ENCODE data around the gene IL17B. TPM values are rescaled to one million over a fixed set of nuclear protein-coding genes. Genes with fewer than 3 reads are reported as not detected.
A peak's percentile ranks its signal among the peaks of the same experiment; 100 is the strongest.

IL17B gene
- total RNA-seq, 1 experiment from 2014 or later, result not detected

- Histone ChIP-seq H3K9me3 (ENCODE audit: low read length) (no peaks in the 10 kb centered on the region), H3K4me1 (ENCODE audit: low read length) (peaks cover 16% of the 10 kb centered on the region), H3K4me3 (ENCODE audit: low read length) (peak within 1 kb of the TSS; percentile 95), H3K27ac (ENCODE audit: low read length) (peak within 1 kb of the TSS; percentile 76), H4K20me1 (ENCODE audit: insufficient read depth, low read depth, low read length) (no peaks in the 10 kb centered on the region), H3K4me2 (ENCODE audit: low read depth, low read length, poor library complexity, severe bottlenecking) (peak within 1 kb of the TSS; percentile 83), H2AFZ (ENCODE audit: low read length) (peak within 1 kb of the TSS; percentile 60; the same call in 1 of the 2 replicates), H3K9ac (ENCODE audit: low read length) (peak within 1 kb of the TSS; percentile 99), H3K27me3 (ENCODE audit: low read length) (no peaks in the 10 kb centered on the region), H3K79me2 (ENCODE audit: low read length) (peaks cover 33% of the 10 kb centered on the region), H3K36me3 (ENCODE audit: insufficient read depth, low read length) (peaks cover 23% of the 10 kb centered on the region), H3K9me2 (replicated peaks; ENCODE audit: insufficient read depth, low read length) (no peaks in the 10 kb centered on the region)
- peak; percentile 99 for DNase-seq
Measured at GRCh38 chr5:149357370-149358293, 21.5 kb downstream of the IL17B start, which contains the start of gene PCYOX1L. TSS of gene PCYOX1L (plus strand) at chr5:149358046. CDS start at chr5:149358069, 23 bp downstream.

- Histone ChIP-seq H3K4me3 (ENCODE audit: low read length) (no peak overlapping the region), H3K9me2 (replicated peaks; ENCODE audit: insufficient read depth, low read length) (no peaks in the 10 kb centered on the region), H3K9ac (ENCODE audit: low read length) (no peak overlapping the region), H3K4me2 (ENCODE audit: low read depth, low read length, poor library complexity, severe bottlenecking) (peak overlapping the region; percentile 7), H2AFZ (ENCODE audit: low read length) (no peak overlapping the region), H3K79me2 (ENCODE audit: low read length) (peaks cover 45% of the 10 kb centered on the region), H3K36me3 (ENCODE audit: insufficient read depth, low read length) (peaks cover 35% of the 10 kb centered on the region), H3K27me3 (ENCODE audit: low read length) (no peaks in the 10 kb centered on the region), H3K4me1 (ENCODE audit: low read length) (peaks cover 16% of the 10 kb centered on the region), H3K9me3 (ENCODE audit: low read length) (no peaks in the 10 kb centered on the region), H3K27ac (ENCODE audit: low read length) (no peak overlapping the region), H4K20me1 (ENCODE audit: insufficient read depth, low read depth, low read length) (no peaks in the 10 kb centered on the region)
- DNase-seq, result no peak
Measured at GRCh38 chr5:149356391-149356790, 22.7 kb downstream of the IL17B start.

GRCh38 chr5:149355688-149356087 is 23.4 kb downstream of the IL17B start:
- no peaks in the 10 kb centered on the region for H3K9me2 ChIP-seq (replicated peaks; ENCODE audit: insufficient read depth, low read length)
- H3K36me3 ChIP-seq (ENCODE audit: insufficient read depth, low read length), result peaks cover 42% of the 10 kb centered on the region
- peaks cover 52% of the 10 kb centered on the region for H3K79me2 ChIP-seq (ENCODE audit: low read length)
- no peak overlapping the region for H3K4me3 ChIP-seq (ENCODE audit: low read length)
- H3K27me3 ChIP-seq (ENCODE audit: low read length), result no peaks in the 10 kb centered on the region
- H3K9ac ChIP-seq (ENCODE audit: low read length), result no peak overlapping the region
- no peak overlapping the region for H3K27ac ChIP-seq (ENCODE audit: low read length)
- no peak overlapping the region for H2AFZ ChIP-seq (ENCODE audit: low read length)
- no peak for DNase-seq
- H4K20me1 ChIP-seq (ENCODE audit: insufficient read depth, low read depth, low read length), result no peaks in the 10 kb centered on the region
- H3K4me2 ChIP-seq (ENCODE audit: low read depth, low read length, poor library complexity, severe bottlenecking), result no peak overlapping the region
- peaks cover 16% of the 10 kb centered on the region for H3K4me1 ChIP-seq (ENCODE audit: low read length)
- no peaks in the 10 kb centered on the region for H3K9me3 ChIP-seq (ENCODE audit: low read length)

GRCh38 chr5:149353911-149354310 is 25.2 kb downstream of the IL17B start:
- H2AFZ ChIP-seq (ENCODE audit: low read length), result no peak overlapping the region
- H3K36me3 ChIP-seq (ENCODE audit: insufficient read depth, low read length), result peaks cover 57% of the 10 kb centered on the region
- H3K9ac ChIP-seq (ENCODE audit: low read length), result no peak overlapping the region

GRCh38 chr5:149352169-149352568 is 26.9 kb downstream of the IL17B start:
- Histone ChIP-seq H3K79me2 (ENCODE audit: low read length) (peaks cover 65% of the 10 kb centered on the region), H3K36me3 (ENCODE audit: insufficient read depth, low read length) (peaks cover 73% of the 10 kb centered on the region)

More at GRCh38 chr5:149353911-149354310, 25.2 kb downstream of the IL17B start:
- Histone ChIP-seq H3K9me2 (replicated peaks; ENCODE audit: insufficient read depth, low read length) (no peaks in the 10 kb centered on the region), H3K27ac (ENCODE audit: low read length) (no peak overlapping the region), H3K4me2 (ENCODE audit: low read depth, low read length, poor library complexity, severe bottlenecking) (no peak overlapping the region), H3K27me3 (ENCODE audit: low read length) (no peaks in the 10 kb centered on the region), H4K20me1 (ENCODE audit: insufficient read depth, low read depth, low read length) (no peaks in the 10 kb centered on the region), H3K4me3 (ENCODE audit: low read length) (no peak overlapping the region), H3K4me1 (ENCODE audit: low read length) (peaks cover 11% of the 10 kb centered on the region), H3K79me2 (ENCODE audit: low read length) (peaks cover 59% of the 10 kb centered on the region), H3K9me3 (ENCODE audit: low read length) (no peaks in the 10 kb centered on the region)
- no peak for DNase-seq

GRCh38 chr5:149349382-149349781 is 29.7 kb downstream of the IL17B start:
- Histone ChIP-seq H3K9me3 (ENCODE audit: low read length) (no peaks in the 10 kb centered on the region), H3K27ac (ENCODE audit: low read length) (no peak overlapping the region), H3K9ac (ENCODE audit: low read length) (no peak overlapping the region), H3K4me1 (ENCODE audit: low read length) (peaks cover 27% of the 10 kb centered on the region), H3K9me2 (replicated peaks; ENCODE audit: insufficient read depth, low read length) (no peaks in the 10 kb centered on the region), H4K20me1 (ENCODE audit: insufficient read depth, low read depth, low read length) (0 out of 2 replicates have a peak, but pooled peaks cover 7% of the 10 kb centered on the region), H3K27me3 (ENCODE audit: low read length) (no peaks in the 10 kb centered on the region), H3K4me3 (ENCODE audit: low read length) (no peak overlapping the region), H3K79me2 (ENCODE audit: low read length) (peaks cover 72% of the 10 kb centered on the region), H2AFZ (ENCODE audit: low read length) (no peak overlapping the region), H3K4me2 (ENCODE audit: low read depth, low read length, poor library complexity, severe bottlenecking) (no peak overlapping the region), H3K36me3 (ENCODE audit: insufficient read depth, low read length) (peaks cover 69% of the 10 kb centered on the region)
- no peak for DNase-seq

More at GRCh38 chr5:149352169-149352568, 26.9 kb downstream of the IL17B start:
- no peak overlapping the region for H3K9ac ChIP-seq (ENCODE audit: low read length)
- H3K27me3 ChIP-seq (ENCODE audit: low read length), result no peaks in the 10 kb centered on the region
- H3K9me3 ChIP-seq (ENCODE audit: low read length), result no peaks in the 10 kb centered on the region
- no peak overlapping the region for H3K4me2 ChIP-seq (ENCODE audit: low read depth, low read length, poor library complexity, severe bottlenecking)
- H4K20me1 ChIP-seq (ENCODE audit: insufficient read depth, low read depth, low read length), result 0 out of 2 replicates have a peak, but pooled peaks cover 7% of the 10 kb centered on the region
- H3K4me3 ChIP-seq (ENCODE audit: low read length), result no peak overlapping the region
- no peaks in the 10 kb centered on the region for H3K9me2 ChIP-seq (replicated peaks; ENCODE audit: insufficient read depth, low read length)
- H2AFZ ChIP-seq (ENCODE audit: low read length), result no peak overlapping the region
- no peak for DNase-seq
- H3K27ac ChIP-seq (ENCODE audit: low read length), result no peak overlapping the region
- peaks cover 18% of the 10 kb centered on the region for H3K4me1 ChIP-seq (ENCODE audit: low read length)

- H3K4me3 ChIP-seq (ENCODE audit: low read length), result no peak overlapping the region
- no peak for DNase-seq
- H3K4me2 ChIP-seq (ENCODE audit: low read depth, low read length, poor library complexity, severe bottlenecking), result no peak overlapping the region
Measured at GRCh38 chr5:149348518-149348917, 30.6 kb downstream of the IL17B start.

GRCh38 chr5:149345892-149346222 is 33.2 kb downstream of the IL17B start:
- H3K4me1 ChIP-seq (ENCODE audit: low read length), result peaks cover 33% of the 10 kb centered on the region
- peak overlapping the region; percentile 91 for H3K9ac ChIP-seq (ENCODE audit: low read length)
- peak overlapping the region; percentile 87 for H3K4me3 ChIP-seq (ENCODE audit: low read length)
- H3K9me3 ChIP-seq (ENCODE audit: low read length), result no peaks in the 10 kb centered on the region
- H4K20me1 ChIP-seq (ENCODE audit: insufficient read depth, low read depth, low read length), result 0 out of 2 replicates have a peak, but pooled peaks cover 7% of the 10 kb centered on the region
- H3K27me3 ChIP-seq (ENCODE audit: low read length), result no peaks in the 10 kb centered on the region
- no peak overlapping the region for H2AFZ ChIP-seq (ENCODE audit: low read length)
- H3K9me2 ChIP-seq (replicated peaks; ENCODE audit: insufficient read depth, low read length), result no peaks in the 10 kb centered on the region
- peaks cover 46% of the 10 kb centered on the region for H3K79me2 ChIP-seq (ENCODE audit: low read length)
- peaks cover 36% of the 10 kb centered on the region for H3K36me3 ChIP-seq (ENCODE audit: insufficient read depth, low read length)
- DNase-seq, result peak; percentile 69
- peak overlapping the region; percentile 81 for H3K27ac ChIP-seq (ENCODE audit: low read length)
- peak overlapping the region; percentile 97 for H3K4me2 ChIP-seq (ENCODE audit: low read depth, low read length, poor library complexity, severe bottlenecking)

More at GRCh38 chr5:149348518-149348917, 30.6 kb downstream of the IL17B start:
- Histone ChIP-seq H3K79me2 (ENCODE audit: low read length) (peaks cover 72% of the 10 kb centered on the region), H3K27me3 (ENCODE audit: low read length) (no peaks in the 10 kb centered on the region), H3K9me3 (ENCODE audit: low read length) (no peaks in the 10 kb centered on the region), H3K4me1 (ENCODE audit: low read length) (peaks cover 33% of the 10 kb centered on the region), H4K20me1 (ENCODE audit: insufficient read depth, low read depth, low read length) (0 out of 2 replicates have a peak, but pooled peaks cover 7% of the 10 kb centered on the region), H3K9ac (ENCODE audit: low read length) (no peak overlapping the region), H3K9me2 (replicated peaks; ENCODE audit: insufficient read depth, low read length) (no peaks in the 10 kb centered on the region), H2AFZ (ENCODE audit: low read length) (no peak overlapping the region), H3K36me3 (ENCODE audit: insufficient read depth, low read length) (peaks cover 63% of the 10 kb centered on the region), H3K27ac (ENCODE audit: low read length) (no peak overlapping the region)
